NCI-H748 treated with DMSO at 0.1 percent for 48 hours (cell line): ENCODE measurements around the gene CADM1.
A peak's percentile ranks its signal among the peaks of the same experiment; 100 is the strongest.

ENCODE experiments used
- DNase-seq: peaks from one replicate; lab custom pipeline; 2025; lab: John Stamatoyannopoulos, UW

CADM1 gene

DNA sequence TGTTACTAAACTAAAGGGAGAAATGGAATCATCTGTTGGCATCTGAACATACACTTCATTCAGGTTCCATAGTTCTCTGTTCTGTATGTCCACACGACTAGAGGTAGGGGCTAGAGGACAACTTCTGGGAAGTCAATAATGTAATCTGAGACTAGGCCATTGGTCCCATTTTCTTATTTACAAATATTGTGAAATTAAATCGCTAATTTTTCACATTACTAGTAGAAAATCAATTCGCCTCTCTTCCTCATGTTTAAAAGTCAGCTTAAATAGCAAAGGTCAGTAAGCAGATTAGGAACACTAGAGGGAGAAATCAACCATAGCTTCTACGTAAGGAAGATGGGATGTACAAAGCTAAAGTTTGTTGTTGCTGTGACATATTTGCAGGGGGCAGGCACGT is 59.7 kb downstream of the CADM1 start:
- DNase-seq, result no peak

DNA sequence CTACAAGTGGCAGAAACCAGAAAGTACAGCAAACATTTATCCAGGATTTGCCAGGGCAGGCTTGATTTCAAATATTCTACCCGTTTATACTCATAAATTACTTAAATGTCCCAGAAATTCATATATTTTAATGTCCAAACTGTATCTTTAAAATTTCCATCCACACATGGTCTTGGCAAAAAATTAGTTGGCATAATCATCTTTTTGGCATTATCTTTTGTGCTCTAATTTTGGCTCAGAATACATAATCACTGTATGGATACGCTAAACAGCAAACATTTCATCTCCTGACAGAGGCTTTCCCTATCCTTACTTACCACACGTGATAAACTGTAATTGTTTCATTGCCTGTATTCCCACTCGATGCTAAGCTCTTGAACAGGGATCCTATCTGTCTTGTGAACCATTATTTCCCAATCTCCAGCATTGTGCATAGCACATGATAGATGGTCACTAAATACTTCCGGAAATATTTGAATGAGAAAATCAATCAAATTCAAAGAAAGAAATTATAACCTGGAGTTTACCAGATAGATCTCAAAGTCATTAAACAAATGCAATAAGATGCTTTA is 64.2 kb downstream of the CADM1 start:
- no peak for DNase-seq

GRCh38 chr11:115439385-115439784 is 64.8 kb downstream of the CADM1 start:
- DNase-seq, result no peak

GRCh38 chr11:115437902-115438575 is 66.2 kb downstream of the CADM1 start:
- DNase-seq, result no peak

DNA sequence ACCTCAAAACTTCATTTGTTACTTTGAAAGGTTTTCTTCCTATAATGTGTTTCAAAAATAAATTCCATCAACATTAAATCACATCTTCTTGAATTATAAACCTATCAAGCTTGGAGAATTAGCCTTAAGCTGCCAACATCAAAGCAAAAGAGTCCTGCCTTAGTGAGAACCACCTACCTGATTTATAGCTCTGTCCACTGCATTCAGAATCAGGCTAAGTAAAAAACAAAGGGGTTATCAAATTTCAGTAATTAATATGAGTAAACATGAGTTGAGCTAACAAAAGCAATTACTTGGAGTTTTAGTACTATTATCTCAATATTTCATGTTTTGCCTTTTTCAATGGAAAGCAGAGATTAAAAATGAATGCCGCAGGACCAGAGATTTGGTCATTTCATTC is 73.9 kb downstream of the CADM1 start:
- no peak for DNase-seq

- DNase-seq, result no peak
Observed at GRCh38 chr11:115428306-115428705, 75.9 kb downstream of the CADM1 start.

DNA sequence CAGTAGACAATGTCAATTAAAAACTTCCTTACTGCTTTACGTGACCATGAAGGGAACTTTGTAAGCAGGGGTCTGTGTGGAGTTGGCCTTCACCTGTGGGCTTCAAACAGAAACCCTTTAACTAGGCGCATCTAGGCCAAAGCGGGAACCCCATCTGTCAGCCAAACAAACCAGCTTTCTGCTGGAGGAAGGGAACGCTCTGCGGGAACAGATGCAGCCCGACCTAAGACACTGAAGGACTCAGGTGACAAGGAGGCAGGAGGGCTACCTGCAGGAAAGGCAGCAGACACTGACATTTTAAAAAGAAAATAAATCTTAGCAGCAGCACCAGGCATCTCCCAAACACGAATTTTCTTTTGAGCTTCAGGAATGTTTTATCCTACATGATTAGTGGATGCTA is 78.4 kb downstream of the CADM1 start:
- DNase-seq, result no peak

- DNase-seq, result peak; percentile 17
Observed at GRCh38 chr11:115425250-115425649, 79.0 kb downstream of the CADM1 start.

DNA sequence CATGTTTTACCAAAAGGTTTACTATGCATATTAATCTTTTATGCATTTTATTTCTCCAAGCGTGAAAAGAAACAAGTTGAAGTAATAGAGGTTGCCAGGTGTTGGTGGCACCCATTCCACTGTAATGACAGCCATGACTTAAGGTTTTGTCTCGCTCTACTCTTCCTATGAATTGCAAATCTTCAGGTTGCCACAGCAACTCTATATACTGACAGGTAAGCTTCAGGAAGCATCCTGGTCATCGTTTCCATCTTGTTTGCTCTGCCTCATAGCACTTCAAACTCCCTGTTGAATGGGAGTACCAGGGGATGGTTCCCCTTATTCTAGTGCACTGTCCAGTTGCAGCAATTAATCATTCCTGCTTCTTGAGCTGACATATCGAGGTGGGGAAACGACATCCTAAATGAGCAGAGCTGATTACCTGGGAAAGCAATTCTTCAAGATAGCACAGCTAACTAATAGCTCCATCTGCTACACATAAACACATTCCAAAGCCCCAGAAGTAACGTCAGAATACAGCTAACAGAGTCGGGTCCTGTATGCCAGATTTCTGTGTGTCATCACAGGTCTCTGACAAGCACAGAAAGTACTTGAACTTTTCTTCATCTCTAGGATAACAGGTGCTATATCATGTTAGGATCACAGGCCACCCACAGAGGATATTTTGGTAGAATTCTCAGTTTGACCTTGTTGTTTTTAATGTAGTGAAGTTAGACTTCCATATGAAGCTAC is 80.3 kb downstream of the CADM1 start:
- DNase-seq, result no peak

GRCh38 chr11:115421992-115422689 is 82.1 kb downstream of the CADM1 start:
- DNase-seq, result no peak

- peak; percentile 24 for DNase-seq
Observed at GRCh38 chr11:115421352-115421991, 82.7 kb downstream of the CADM1 start.

GRCh38 chr11:115420505-115420904 is 83.7 kb downstream of the CADM1 start:
- peak; percentile 74 for DNase-seq

- DNase-seq, result peak; percentile 35
Observed at GRCh38 chr11:115418626-115419025, 85.6 kb downstream of the CADM1 start.

- no peak for DNase-seq
Observed at GRCh38 chr11:115418081-115418480, 86.1 kb downstream of the CADM1 start.

DNA sequence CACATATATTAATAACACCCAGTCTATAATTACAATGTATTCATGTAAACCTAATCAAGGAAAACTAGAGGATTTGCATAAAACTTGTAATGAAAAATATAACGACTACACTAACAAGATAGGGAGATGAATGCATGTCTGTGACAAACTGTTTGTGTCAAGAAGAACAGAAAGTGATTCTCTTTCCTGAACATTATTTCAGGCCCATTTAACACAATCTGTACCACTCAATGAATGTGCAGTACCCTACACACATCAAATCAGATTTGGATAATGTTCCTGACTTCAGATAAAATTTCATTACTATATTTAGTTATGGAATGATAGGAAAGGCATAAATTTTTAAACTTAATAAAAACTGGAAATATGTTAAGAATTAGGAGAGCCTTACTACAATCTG is 93.1 kb downstream of the CADM1 start:
- DNase-seq, result no peak

DNA sequence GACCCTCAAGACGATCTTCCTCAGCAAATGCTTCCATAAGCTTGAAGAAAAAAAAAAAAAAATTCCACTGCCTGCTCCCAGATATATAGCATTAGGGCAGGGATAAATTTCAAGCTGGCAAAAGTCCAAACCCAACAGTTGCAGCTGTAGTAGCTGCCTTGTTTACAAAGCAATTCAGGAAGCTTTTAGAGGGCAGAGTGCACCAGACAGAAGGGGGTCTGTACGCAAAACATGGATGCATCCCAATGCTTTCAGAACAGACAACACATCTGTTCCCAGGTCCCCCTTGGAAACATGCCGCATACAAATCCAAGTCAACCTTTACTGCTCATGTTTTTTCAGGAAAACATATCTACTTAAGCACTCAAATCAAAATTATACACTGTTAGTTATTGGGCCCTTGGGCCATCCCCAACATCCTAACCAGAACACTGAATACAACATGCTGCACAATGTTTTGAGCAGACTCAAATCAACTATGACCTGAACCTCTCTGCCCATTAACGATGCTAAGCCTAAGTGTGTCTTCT is 94.5 kb downstream of the CADM1 start:
- peak; percentile 85 for DNase-seq

- no peak for DNase-seq
Observed at GRCh38 chr11:115409116-115409670, 95.0 kb downstream of the CADM1 start.

- DNase-seq, result no peak
Observed at GRCh38 chr11:115408036-115408921, 95.9 kb downstream of the CADM1 start.

GRCh38 chr11:115407496-115407895 is 96.7 kb downstream of the CADM1 start:
- DNase-seq, result no peak

- DNase-seq, result no peak
Observed at GRCh38 chr11:115406404-115406803, 97.8 kb downstream of the CADM1 start.
